ENCODE results near the gene SGPP2.
A peak's percentile ranks its signal among the peaks of the same experiment; 100 is the strongest.
"Not testable (repeated sequence)": the region's sequence is repeated elsewhere in the genome, so short reads cannot be mapped to it uniquely, and the experiment has no call there.

The SGPP2 gene

GRCh38 chr2:222572264-222572721 lies 147.9 kb downstream of the SGPP2 start:
- TF ChIP-seq, protein P1, sequence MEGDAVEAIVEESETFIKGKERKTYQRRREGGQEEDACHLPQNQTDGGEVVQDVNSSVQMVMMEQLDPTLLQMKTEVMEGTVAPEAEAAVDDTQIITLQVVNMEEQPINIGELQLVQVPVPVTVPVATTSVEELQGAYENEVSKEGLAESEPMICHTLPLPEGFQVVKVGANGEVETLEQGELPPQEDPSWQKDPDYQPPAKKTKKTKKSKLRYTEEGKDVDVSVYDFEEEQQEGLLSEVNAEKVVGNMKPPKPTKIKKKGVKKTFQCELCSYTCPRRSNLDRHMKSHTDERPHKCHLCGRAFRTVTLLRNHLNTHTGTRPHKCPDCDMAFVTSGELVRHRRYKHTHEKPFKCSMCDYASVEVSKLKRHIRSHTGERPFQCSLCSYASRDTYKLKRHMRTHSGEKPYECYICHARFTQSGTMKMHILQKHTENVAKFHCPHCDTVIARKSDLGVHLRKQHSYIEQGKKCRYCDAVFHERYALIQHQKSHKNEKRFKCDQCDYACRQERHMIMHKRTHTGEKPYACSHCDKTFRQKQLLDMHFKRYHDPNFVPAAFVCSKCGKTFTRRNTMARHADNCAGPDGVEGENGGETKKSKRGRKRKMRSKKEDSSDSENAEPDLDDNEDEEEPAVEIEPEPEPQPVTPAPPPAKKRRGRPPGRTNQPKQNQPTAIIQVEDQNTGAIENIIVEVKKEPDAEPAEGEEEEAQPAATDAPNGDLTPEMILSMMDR (IDR thresholded peaks at IDR 0.05; ENCODE audit: low read depth, low read length, missing control alignments) = no peak
- DNase-seq (ENCODE audit: low read depth) = no peak

GRCh38 chr2:222572751-222573174 lies 148.4 kb downstream of the SGPP2 start:
- no peak for DNase-seq (ENCODE audit: low read depth)
- no peak overlapping the region for H3K4me3 ChIP-seq (ENCODE audit: low read depth, low read length)
- TF ChIP-seq, protein P1 (IDR thresholded peaks at IDR 0.05; ENCODE audit: low read depth, low read length, missing control alignments) = no peak

More at GRCh38 chr2:222572264-222572721, 147.9 kb downstream of the SGPP2 start:
- H3K4me3 ChIP-seq (ENCODE audit: low read depth, low read length) = no peak overlapping the region

- H3K4me3 ChIP-seq (ENCODE audit: low read depth, low read length) = no peak overlapping the region
- no peak for DNase-seq (ENCODE audit: low read depth)
- TF ChIP-seq, protein P1 (IDR thresholded peaks at IDR 0.05; ENCODE audit: low read depth, low read length, missing control alignments) = no peak
Measured at GRCh38 chr2:222575618-222576017, 151.3 kb downstream of the SGPP2 start.

DNA sequence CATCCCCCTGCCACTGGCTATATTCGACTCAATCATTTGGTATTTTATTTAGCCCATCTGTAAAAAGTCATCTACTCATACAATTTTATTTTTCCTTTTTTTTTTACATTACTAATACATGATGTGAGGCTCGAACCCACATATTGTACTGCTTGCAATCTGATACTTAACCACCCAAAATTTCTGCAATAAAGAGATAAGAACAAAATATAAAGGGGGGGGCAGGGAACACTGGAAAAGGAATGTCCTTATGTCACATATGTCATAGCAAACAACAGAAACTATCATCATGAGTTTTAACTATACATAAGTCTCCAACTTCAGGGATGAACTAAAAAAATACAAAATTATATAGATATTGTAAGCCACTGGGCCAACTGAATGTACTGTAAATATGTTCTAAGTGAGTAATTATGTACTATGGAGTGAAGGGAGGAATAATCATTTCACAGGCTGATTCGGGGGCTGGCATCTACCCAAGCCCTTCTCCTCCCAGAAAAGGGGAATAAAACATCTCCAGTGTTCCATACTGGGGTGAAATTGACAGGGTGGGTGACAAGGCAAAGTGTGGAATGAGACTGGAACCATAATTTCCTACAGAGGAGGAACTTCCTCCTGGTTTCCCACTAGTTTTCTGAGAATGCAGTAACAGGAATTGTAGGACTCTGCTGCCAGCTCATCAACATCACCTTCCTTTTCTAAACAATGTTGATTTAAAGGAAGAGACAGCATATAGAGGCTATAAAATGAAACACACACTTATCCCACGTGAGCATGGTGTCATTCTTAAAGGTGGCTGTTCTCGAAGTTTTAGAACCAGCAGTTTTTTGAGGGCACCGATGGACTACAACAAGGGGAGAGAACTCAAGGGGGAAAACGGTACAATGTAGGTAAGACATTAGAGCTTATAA lies 152.1 kb downstream of the SGPP2 start:
- TF ChIP-seq, protein P1 (IDR thresholded peaks at IDR 0.05; ENCODE audit: low read depth, low read length, missing control alignments) = no peak
- no peak for DNase-seq (ENCODE audit: low read depth)

GRCh38 chr2:222577341-222577740 lies 153.0 kb downstream of the SGPP2 start:
- no peak for DNase-seq (ENCODE audit: low read depth)
- TF ChIP-seq, protein P1 (IDR thresholded peaks at IDR 0.05; ENCODE audit: low read depth, low read length, missing control alignments) = no peak

More for the DNA sequence above, 152.1 kb downstream of the SGPP2 start:
- no peak overlapping the region for H3K4me3 ChIP-seq (ENCODE audit: low read depth, low read length)

DNA sequence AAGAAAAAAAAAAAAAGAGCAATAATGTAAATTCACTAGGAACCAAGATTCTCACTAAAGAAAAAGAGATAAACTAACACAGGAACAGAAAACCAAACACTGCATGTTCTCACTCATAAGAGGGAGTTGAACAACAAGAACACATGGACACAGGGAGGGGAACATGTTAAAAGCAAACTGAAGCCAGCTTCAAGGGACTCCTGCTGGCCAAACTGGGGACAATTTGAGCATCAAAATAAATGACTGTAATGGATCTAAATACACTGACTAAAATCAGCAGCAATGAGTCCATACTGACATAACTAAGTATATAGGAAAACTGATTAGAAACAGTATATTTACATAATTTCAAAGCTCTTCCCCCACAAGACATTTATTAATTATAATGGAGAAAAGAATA lies 158.6 kb downstream of the SGPP2 start:
- DNase-seq (ENCODE audit: low read depth) = no peak
- no peak overlapping the region for H3K4me3 ChIP-seq (ENCODE audit: low read depth, low read length)
- TF ChIP-seq, protein P1 (IDR thresholded peaks at IDR 0.05; ENCODE audit: low read depth, low read length, missing control alignments) = peak; percentile 19

More at GRCh38 chr2:222577341-222577740, 153.0 kb downstream of the SGPP2 start:
- H3K4me3 ChIP-seq (ENCODE audit: low read depth, low read length) = no peak overlapping the region

DNA sequence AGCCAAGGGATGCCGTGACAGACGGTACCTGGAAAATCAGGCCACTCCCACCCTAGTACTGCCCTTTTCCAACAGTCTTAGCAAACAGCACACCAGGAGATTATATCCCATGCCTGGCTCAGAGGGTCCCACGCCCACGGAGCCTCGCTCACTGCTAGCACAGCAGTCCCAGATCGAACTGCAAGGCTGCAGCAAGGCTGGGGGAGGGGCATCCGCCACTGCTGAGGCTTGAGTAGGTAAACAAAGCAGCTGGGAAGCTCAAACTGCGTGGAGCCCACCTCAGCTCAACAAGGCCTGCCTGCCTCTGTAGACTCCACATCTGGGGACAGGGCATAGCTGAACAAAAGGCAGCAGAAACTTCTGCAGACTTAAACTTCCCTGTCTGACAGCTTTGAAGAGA lies 160.2 kb downstream of the SGPP2 start:
- H3K4me3 ChIP-seq (ENCODE audit: low read depth, low read length); DNase-seq (ENCODE audit: low read depth): not testable (repeated sequence)

Data from GM12864 (cell line).